Measurements from ENCODE around the gene ZNF805.

DNA sequence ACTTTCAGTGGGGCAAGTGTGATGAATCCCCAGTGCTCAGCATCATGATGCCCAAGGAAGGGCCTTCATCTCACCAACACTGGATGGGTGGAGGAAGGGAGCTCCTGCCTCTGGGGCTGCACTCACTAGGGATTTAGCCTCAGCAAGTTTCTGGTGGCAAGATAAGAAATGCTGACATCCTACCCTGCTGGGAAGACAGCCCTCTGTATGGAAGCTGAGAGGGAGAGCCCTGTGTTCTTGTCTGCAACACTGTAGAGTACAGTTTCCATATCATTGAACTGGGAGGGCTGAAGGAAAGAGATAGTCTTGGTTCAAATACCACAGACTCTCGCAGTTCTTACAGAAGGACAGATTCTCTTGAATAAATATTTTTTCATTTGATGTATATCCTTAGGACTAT is 32.6 kb downstream of the ZNF805 start:
- TF ChIP-seq, protein P1, sequence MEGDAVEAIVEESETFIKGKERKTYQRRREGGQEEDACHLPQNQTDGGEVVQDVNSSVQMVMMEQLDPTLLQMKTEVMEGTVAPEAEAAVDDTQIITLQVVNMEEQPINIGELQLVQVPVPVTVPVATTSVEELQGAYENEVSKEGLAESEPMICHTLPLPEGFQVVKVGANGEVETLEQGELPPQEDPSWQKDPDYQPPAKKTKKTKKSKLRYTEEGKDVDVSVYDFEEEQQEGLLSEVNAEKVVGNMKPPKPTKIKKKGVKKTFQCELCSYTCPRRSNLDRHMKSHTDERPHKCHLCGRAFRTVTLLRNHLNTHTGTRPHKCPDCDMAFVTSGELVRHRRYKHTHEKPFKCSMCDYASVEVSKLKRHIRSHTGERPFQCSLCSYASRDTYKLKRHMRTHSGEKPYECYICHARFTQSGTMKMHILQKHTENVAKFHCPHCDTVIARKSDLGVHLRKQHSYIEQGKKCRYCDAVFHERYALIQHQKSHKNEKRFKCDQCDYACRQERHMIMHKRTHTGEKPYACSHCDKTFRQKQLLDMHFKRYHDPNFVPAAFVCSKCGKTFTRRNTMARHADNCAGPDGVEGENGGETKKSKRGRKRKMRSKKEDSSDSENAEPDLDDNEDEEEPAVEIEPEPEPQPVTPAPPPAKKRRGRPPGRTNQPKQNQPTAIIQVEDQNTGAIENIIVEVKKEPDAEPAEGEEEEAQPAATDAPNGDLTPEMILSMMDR (IDR thresholded peaks at IDR 0.05), result no peak
- TF ChIP-seq POLR2A (IDR thresholded peaks at IDR 0.05) (no peak), EP300 (IDR thresholded peaks at IDR 0.05) (no peak), POLR2AphosphoS5 (IDR thresholded peaks at IDR 0.05) (no peak)
